Right atrium auricular region (tissue), 2 donors: Measurements from ENCODE around the gene NMRAL1. TPM values are rescaled to one million over a fixed set of nuclear protein-coding genes. Genes with fewer than 3 reads are reported as not detected.
A peak's percentile ranks its signal among the peaks of the same experiment; 100 is the strongest.

Experiments
- DNase-seq: peaks from one replicate; pipeline ENCODE4 v3.0.0-alpha.2; 2019; ENCODE audit warnings: low spot score
- H3K27ac ChIP-seq, 2 donors: fragments of 200-600 bp; sonication (generic); 1 replicate in 1 of 2; 2 replicates in 1 of 2; pipeline ENCODE4 v1.5.1; 2016 to 2019
- H3K27me3 ChIP-seq, 2 donors: fragments of 200-600 bp; sonication (generic); one replicate each; pipeline versions ENCODE4 v1.5.1 to v1.6.0; 2017 to 2019
- H3K36me3 ChIP-seq: fragments of 200-600 bp; sonication (generic); one replicate; pipeline ENCODE4 v1.5.1; 2016
- H3K4me1 ChIP-seq, 2 donors: fragments of 200-600 bp; sonication (generic); one replicate each; pipeline versions ENCODE4 v1.5.1 to v1.6.0; 2017 to 2019
- H3K4me3 ChIP-seq, 2 donors: fragments of 200-600 bp; sonication (generic); 1 replicate in 1 of 2; 2 replicates in 1 of 2; pipeline ENCODE4 v1.5.1; 2017 to 2019; ENCODE audit warnings: mild to moderate bottlenecking in 1 of 2, moderate library complexity in 1 of 2
- H3K9me3 ChIP-seq, 2 donors: fragments of 200-600 bp; sonication (generic); one replicate each; pipeline ENCODE4 v1.5.1; 2019
- total RNA-seq, 2 donors: library from RNA; depleted of rRNA; stranded (reverse); fragments of >200 nt; gene quantifications; one replicate each; pipeline ENCODE4 v1.1.0, GENCODE V29; 2016
- TF ChIP-seq, protein P1 (sequence below), 2 donors: fragments of 200-600 bp; sonication (generic); IDR thresholded peaks; one replicate each; pipeline ENCODE4 v1.5.1; 2019; ENCODE audit warnings: antibody characterized with exemption in 2 of 2

NMRAL1 gene
- total RNA-seq, 2 donors from 2014 or later, result 18.7 to 36.3 TPM

- no peak overlapping the region for H3K27ac ChIP-seq
- no peak overlapping the region for H3K4me3 ChIP-seq
- no peaks in the 10 kb centered on the region for H3K9me3 ChIP-seq
- H3K36me3 ChIP-seq, result peaks cover 12% of the 10 kb centered on the region
- H3K27me3 ChIP-seq, result no peaks in the 10 kb centered on the region
- TF ChIP-seq, protein P1, sequence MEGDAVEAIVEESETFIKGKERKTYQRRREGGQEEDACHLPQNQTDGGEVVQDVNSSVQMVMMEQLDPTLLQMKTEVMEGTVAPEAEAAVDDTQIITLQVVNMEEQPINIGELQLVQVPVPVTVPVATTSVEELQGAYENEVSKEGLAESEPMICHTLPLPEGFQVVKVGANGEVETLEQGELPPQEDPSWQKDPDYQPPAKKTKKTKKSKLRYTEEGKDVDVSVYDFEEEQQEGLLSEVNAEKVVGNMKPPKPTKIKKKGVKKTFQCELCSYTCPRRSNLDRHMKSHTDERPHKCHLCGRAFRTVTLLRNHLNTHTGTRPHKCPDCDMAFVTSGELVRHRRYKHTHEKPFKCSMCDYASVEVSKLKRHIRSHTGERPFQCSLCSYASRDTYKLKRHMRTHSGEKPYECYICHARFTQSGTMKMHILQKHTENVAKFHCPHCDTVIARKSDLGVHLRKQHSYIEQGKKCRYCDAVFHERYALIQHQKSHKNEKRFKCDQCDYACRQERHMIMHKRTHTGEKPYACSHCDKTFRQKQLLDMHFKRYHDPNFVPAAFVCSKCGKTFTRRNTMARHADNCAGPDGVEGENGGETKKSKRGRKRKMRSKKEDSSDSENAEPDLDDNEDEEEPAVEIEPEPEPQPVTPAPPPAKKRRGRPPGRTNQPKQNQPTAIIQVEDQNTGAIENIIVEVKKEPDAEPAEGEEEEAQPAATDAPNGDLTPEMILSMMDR (IDR thresholded peaks at IDR 0.05), result peak; percentile 33 to 63
- H3K4me1 ChIP-seq, result peaks cover 0 to 46% of the 10 kb centered on the region in 2 donors
- DNase-seq, result no peak
Measured at GRCh38 chr16:4517812-4518680, 43.6 kb upstream of the NMRAL1 start.

DNA sequence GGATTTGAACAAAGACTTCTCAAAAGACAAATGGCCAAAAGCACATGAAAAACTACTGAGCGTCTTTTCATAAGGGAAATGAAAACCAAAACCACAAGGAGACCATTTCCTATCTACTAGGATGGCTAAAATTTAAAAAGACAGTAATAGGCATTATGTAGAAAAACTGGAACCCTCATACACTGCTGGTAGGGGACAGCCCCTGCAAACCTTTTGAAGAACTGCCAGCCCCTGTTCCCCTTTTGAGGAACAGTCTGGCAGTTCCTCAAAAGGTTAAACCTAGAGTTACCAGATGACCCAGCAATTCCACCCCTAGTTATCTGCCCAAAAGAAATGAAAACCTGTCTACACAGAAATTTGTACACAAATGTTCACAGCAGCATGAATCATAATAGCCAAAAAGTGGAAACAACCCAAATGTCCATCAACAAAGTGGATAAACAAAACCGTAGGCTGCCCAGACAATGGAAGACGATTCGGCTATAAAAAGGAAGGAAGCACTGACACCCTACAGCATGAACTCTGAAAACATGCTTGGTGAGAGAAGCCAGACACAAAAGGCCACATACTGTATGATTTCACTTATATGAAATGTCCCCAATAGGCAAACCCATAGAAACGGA is 41.3 kb upstream of the NMRAL1 start:
- DNase-seq, result no peak
- Histone ChIP-seq H3K4me3 (no peak overlapping the region), H3K4me1 (peaks cover 0 to 55% of the 10 kb centered on the region in 2 donors), H3K36me3 (peaks cover 22% of the 10 kb centered on the region), H3K27ac (peak overlapping the region; percentile 54 to 60), H3K27me3 (no peaks in the 10 kb centered on the region), H3K9me3 (no peaks in the 10 kb centered on the region)
- TF ChIP-seq, protein P1 (IDR thresholded peaks at IDR 0.05), result no peak

DNA sequence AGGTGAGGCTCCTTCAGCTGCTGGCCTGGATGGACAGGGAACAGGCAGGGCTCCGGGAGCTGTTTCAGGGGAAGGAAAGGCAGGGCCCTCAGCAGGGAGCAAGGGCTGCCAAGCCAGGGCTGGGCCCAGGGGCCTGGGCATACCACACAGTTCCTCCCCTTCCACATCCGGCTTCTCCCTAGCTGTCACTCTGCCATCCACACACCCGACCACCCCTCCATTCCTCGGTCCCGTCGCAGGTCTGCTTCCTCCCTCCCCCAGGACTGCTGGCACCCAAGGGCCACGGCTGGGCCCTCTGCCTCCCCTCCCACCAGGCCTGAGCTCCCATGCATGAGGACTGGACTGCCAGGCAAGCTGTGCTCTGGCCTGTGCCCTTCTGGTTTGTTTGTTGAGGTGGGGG is 40.2 kb upstream of the NMRAL1 start:
- Histone ChIP-seq H3K36me3 (peaks cover 33% of the 10 kb centered on the region), H3K27me3 (no peaks in the 10 kb centered on the region), H3K9me3 (no peaks in the 10 kb centered on the region), H3K4me1 (peaks cover 0 to 56% of the 10 kb centered on the region in 2 donors), H3K4me3 (no peak overlapping the region), H3K27ac (peak overlapping the region; percentile 54 to 60)
- TF ChIP-seq, protein P1 (IDR thresholded peaks at IDR 0.05), result no peak
- DNase-seq, result no peak

- Histone ChIP-seq H3K9me3 (no peaks in the 10 kb centered on the region), H3K27me3 (no peaks in the 10 kb centered on the region), H3K4me3 (no peak overlapping the region), H3K4me1 (peaks cover 0 to 56% of the 10 kb centered on the region in 2 donors), H3K27ac (peak overlapping the region; percentile 54 to 60), H3K36me3 (peaks cover 41% of the 10 kb centered on the region)
- no peak for DNase-seq
- TF ChIP-seq, protein P1 (IDR thresholded peaks at IDR 0.05), result no peak
Measured at GRCh38 chr16:4513881-4514280, 39.5 kb upstream of the NMRAL1 start.

DNA sequence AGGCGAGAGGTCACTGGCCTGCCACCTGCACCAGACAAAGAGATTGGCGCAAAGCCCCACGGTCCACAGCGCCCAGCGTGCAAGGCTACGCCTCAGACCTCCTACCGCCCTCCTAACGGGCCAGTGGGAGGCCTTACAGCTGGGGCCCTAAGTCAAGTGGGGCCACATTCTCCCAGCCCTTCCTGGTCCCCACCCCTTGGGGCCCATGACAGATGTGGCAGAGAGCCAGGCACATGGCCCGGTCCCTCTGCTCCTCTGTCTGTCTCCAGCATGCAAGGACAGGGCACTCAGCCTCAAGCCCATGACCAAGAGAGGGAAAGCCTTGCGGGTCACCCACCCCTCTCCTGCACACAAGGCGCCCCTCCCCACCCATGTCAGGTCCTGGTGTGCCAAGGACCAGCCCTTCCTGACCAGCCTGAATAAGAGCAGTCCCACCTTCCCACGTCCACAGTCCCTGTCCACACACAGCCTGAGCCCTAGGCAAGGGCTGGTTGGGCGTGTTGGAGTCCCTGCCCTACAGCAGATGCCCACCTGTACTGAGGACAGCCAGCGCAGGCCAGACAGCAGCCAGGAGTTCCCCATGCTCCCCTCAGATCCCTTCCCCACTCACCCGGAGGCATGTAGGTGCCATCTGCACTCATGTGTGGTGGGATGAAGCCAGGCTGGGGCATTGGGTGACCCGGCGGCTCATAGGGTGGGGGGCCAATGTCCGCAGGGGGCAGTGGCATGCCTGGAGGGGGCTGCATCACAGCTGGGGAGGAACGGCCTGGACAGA is 38.8 kb upstream of the NMRAL1 start:
- peaks cover 0 to 56% of the 10 kb centered on the region in 2 donors for H3K4me1 ChIP-seq
- H3K27me3 ChIP-seq, result no peaks in the 10 kb centered on the region
- no peaks in the 10 kb centered on the region for H3K9me3 ChIP-seq
- TF ChIP-seq, protein P1 (IDR thresholded peaks at IDR 0.05), result no peak
- no peak for DNase-seq
- peak overlapping the region; percentile 29 to 60 for H3K27ac ChIP-seq
- H3K36me3 ChIP-seq, result peaks cover 47% of the 10 kb centered on the region
- no peak overlapping the region for H3K4me3 ChIP-seq
